ENCODE results near the gene TTPAL.

The TTPAL gene

DNA sequence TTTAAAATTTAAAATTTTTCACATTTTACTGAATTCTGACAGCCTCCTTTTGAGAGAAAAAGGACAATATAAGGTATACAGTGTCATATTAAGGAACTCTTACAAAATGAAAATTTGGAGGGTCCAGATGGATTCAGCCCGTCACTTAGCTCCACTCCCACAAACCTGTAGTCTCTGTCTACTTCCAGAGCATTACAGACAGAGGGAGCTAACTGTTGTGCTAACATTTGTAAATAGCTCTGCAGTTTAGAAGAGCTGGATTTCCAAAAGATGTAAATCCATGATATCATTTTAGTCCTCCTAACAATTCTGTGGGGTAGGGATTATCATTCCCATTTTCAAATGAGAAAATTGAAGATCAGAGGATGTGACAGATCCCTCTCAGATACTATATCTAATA is 62.3 kb downstream of the TTPAL start:
- ChIA-PET POLR2A (no interaction called here), CTCF (interaction anchor here (0.6 to 1.6 kb wide), 10 partner anchors 9 to 144 kb away, joined by 3 to 8 read pairs (median 4); no protein-coding TSS in a partner anchor)
- DNase-seq (ENCODE audit: low read depth, low spot score), result no peak
- TF ChIP-seq, protein P1, sequence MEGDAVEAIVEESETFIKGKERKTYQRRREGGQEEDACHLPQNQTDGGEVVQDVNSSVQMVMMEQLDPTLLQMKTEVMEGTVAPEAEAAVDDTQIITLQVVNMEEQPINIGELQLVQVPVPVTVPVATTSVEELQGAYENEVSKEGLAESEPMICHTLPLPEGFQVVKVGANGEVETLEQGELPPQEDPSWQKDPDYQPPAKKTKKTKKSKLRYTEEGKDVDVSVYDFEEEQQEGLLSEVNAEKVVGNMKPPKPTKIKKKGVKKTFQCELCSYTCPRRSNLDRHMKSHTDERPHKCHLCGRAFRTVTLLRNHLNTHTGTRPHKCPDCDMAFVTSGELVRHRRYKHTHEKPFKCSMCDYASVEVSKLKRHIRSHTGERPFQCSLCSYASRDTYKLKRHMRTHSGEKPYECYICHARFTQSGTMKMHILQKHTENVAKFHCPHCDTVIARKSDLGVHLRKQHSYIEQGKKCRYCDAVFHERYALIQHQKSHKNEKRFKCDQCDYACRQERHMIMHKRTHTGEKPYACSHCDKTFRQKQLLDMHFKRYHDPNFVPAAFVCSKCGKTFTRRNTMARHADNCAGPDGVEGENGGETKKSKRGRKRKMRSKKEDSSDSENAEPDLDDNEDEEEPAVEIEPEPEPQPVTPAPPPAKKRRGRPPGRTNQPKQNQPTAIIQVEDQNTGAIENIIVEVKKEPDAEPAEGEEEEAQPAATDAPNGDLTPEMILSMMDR (IDR thresholded peaks at IDR 0.05; ENCODE audit: insufficient read depth, low read length, missing control alignments), result peak; percentile 27
- H3K4me3 ChIP-seq (ENCODE audit: low read depth, low read length), result no peak overlapping the region

DNA sequence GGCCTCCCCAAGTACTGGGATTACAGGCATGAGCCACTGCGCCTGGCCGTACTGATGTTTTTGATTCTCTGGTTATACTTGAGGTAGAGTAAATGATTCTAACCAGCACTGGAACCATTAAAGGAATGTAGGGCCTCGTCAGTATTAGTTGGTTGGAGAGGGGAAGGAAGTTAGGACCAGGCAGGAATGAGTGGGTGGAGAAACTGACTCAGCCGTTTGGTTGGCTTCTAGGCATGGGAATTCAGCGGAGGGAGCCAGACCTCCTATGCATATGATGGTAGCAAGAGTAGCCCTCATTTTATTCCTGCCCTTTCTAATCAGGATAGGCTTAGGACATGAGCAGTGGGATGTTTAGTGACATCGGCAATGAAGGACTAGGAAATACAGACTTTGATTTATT is 65.2 kb downstream of the TTPAL start:
- no peak overlapping the region for H3K4me3 ChIP-seq (ENCODE audit: low read depth, low read length)
- no peak for DNase-seq (ENCODE audit: low read depth, low spot score)
- ChIA-PET CTCF (interaction anchor here (1.7 to 2.8 kb wide), 2 partner anchors 35 to 69 kb away, joined by 5 to 10 read pairs; no protein-coding TSS in a partner anchor), POLR2A (no interaction called here)
- TF ChIP-seq, protein P1 (IDR thresholded peaks at IDR 0.05; ENCODE audit: insufficient read depth, low read length, missing control alignments), result no peak

DNA sequence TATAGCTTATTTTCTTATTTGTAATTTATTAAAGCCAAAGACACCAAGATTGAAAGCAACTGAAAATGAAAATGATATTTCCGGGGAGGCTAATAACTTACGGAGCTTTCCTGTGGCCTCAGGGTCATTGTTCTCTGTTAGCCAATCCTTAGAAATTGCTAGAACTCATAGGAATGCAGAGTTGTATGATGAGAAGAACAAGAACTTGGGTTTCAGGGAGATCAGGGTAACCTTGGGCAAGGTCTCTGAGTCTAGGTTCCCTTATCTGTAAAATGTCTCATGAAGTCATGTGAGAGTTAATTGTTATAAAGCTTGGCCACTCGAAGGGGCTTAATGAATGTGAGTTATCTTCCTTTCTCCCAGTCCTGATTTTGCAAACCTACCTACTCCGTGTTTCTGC is 66.3 kb downstream of the TTPAL start:
- CTCF ChIA-PET, result interaction anchor here (0.8 to 2.8 kb wide), 5 partner anchors 14 to 68 kb away, joined by 3 to 10 read pairs (median 4); partner anchors contain the start of gene TTPAL
- no peak overlapping the region for H3K4me3 ChIP-seq (ENCODE audit: low read depth, low read length)
- TF ChIP-seq, protein P1 (IDR thresholded peaks at IDR 0.05; ENCODE audit: insufficient read depth, low read length, missing control alignments), result no peak
- POLR2A ChIA-PET, result no interaction called here
- no peak for DNase-seq (ENCODE audit: low read depth, low spot score)

DNA sequence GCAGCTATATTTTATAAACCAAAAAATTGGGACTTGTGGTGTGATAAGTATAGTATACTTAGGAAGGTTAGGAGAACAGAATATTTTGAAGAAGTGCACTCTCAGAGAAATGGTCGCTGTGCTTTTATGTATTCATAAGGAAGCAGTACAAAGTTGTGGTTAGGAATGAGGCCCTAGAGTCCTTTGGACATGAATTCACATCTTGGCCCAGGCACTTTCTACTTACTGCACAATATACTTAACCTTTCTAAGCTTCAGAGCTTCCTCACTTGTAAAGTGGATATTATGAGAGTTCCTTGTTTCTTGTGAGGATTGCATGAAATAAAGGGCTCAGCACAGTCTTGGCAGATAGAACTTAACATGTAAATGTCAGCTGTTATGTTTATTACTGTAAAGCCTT is 67.2 kb downstream of the TTPAL start:
- CTCF ChIA-PET, result interaction anchor here (0.6 to 2.8 kb wide), 4 partner anchors 15 to 67 kb away, joined by 3 to 10 read pairs (median 4); no protein-coding TSS in a partner anchor
- TF ChIP-seq, protein P1 (IDR thresholded peaks at IDR 0.05; ENCODE audit: insufficient read depth, low read length, missing control alignments), result no peak
- DNase-seq (ENCODE audit: low read depth, low spot score), result no peak
- H3K4me3 ChIP-seq (ENCODE audit: low read depth, low read length), result no peak overlapping the region
- POLR2A ChIA-PET, result no interaction called here

DNA sequence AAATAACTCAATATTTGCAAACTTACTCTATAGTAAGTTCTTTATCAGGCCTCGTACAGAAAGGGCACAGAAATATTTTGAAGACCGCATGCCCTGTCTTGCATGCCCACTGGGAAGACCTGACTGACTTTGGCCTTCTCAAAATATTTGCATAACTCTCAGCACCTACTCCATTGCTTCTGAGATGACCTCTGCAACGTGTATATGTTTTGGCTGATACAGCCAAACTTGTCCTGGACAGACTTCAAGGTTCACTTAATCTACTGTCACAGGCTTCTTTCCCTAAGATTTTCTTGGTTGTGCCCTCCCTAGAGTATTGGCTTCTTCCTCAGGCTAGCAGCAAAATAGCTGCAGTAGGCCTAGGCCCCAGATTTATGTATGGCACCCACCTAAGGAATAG is 67.7 kb downstream of the TTPAL start:
- CTCF ChIA-PET, result interaction anchor here (0.6 kb wide), 1 partner anchor 42 kb away, joined by 3 read pairs; no protein-coding TSS in a partner anchor
- POLR2A ChIA-PET, result no interaction called here

More for the DNA sequence above, 67.7 kb downstream of the TTPAL start:
- H3K4me3 ChIP-seq (ENCODE audit: low read depth, low read length), result no peak overlapping the region
- no peak for DNase-seq (ENCODE audit: low read depth, low spot score)
- TF ChIP-seq, protein P1 (IDR thresholded peaks at IDR 0.05; ENCODE audit: insufficient read depth, low read length, missing control alignments), result no peak
